ENCODE measurements around the gene PPP1R3D. TPM values are rescaled to one million over a fixed set of nuclear protein-coding genes. Genes with fewer than 3 reads are reported as not detected.

The PPP1R3D gene
- total and polyA plus RNA-seq, 2 of the 13 experiments (the other 11 are each of a cell fraction or from before 2014, with no cell fraction given), result 1.2 to 3.7 TPM

- TF ChIP-seq ZNF746 (CRISPR knock-in tag; IDR thresholded peaks at IDR 0.05) (no peak), CEBPG (CRISPR knock-in tag; IDR thresholded peaks at IDR 0.05) (peak; percentile 48; the same call in 1 of the 2 replicates), ZNF362 (CRISPR knock-in tag; IDR thresholded peaks at IDR 0.05; ENCODE audit: borderline replicate concordance) (no peak), ZZZ3 (CRISPR knock-in tag; IDR thresholded peaks at IDR 0.05; ENCODE audit: borderline replicate concordance) (no peak), CREM (IDR thresholded peaks at IDR 0.05) (no peak), CREM (CRISPR knock-in tag; IDR thresholded peaks at IDR 0.05) (no peak), PCBP1 (IDR thresholded peaks at IDR 0.05; ENCODE audit: borderline replicate concordance, low read depth, low read length) (no peak), AGO2 (optimal IDR thresholded peaks at IDR 0.05; ENCODE audit: low read depth, low read length) (peak; percentile 75), ZSCAN22 (CRISPR knock-in tag; IDR thresholded peaks at IDR 0.05) (no peak), CENPX (CRISPR knock-in tag; IDR thresholded peaks at IDR 0.05) (no peak), HDAC2 (CRISPR knock-in tag; IDR thresholded peaks at IDR 0.05) (0 out of 2 replicates have a peak, but pooled peaks have one; percentile 15), HCFC1 (IDR thresholded peaks at IDR 0.05; ENCODE audit: low read depth, low read length) (no peak), GTF2F1 (IDR thresholded peaks at IDR 0.05; ENCODE audit: low read length) (no peak), JDP2 (CRISPR knock-in tag; IDR thresholded peaks at IDR 0.05; ENCODE audit: borderline replicate concordance) (no peak), POLR2AphosphoS2 (IDR thresholded peaks at IDR 0.05; ENCODE audit: low read depth, low read length) (no peak), ZNF598 (CRISPR knock-in tag; IDR thresholded peaks at IDR 0.05; ENCODE audit: borderline replicate concordance) (no peak), ZKSCAN8 (CRISPR knock-in tag; IDR thresholded peaks at IDR 0.05; ENCODE audit: borderline replicate concordance) (no peak), IKZF4 (CRISPR knock-in tag; IDR thresholded peaks at IDR 0.05; ENCODE audit: borderline replicate concordance, low read depth, not compliant biosample characterization) (no peak), ZBTB21 (CRISPR knock-in tag; IDR thresholded peaks at IDR 0.05) (no peak), SOX13 (IDR thresholded peaks at IDR 0.05) (no peak), SOX13 (CRISPR knock-in tag; conservative IDR thresholded peaks at IDR 0.05 in 1 of 2, IDR thresholded peaks at IDR 0.05 in 1 of 2) (no peak), NFYC (CRISPR knock-in tag; IDR thresholded peaks at IDR 0.05) (no peak), SP2 (CRISPR knock-in tag; IDR thresholded peaks at IDR 0.05) (0 out of 2 replicates have a peak, but pooled peaks have one; percentile 13)
- TF ChIP-seq, protein P1, sequence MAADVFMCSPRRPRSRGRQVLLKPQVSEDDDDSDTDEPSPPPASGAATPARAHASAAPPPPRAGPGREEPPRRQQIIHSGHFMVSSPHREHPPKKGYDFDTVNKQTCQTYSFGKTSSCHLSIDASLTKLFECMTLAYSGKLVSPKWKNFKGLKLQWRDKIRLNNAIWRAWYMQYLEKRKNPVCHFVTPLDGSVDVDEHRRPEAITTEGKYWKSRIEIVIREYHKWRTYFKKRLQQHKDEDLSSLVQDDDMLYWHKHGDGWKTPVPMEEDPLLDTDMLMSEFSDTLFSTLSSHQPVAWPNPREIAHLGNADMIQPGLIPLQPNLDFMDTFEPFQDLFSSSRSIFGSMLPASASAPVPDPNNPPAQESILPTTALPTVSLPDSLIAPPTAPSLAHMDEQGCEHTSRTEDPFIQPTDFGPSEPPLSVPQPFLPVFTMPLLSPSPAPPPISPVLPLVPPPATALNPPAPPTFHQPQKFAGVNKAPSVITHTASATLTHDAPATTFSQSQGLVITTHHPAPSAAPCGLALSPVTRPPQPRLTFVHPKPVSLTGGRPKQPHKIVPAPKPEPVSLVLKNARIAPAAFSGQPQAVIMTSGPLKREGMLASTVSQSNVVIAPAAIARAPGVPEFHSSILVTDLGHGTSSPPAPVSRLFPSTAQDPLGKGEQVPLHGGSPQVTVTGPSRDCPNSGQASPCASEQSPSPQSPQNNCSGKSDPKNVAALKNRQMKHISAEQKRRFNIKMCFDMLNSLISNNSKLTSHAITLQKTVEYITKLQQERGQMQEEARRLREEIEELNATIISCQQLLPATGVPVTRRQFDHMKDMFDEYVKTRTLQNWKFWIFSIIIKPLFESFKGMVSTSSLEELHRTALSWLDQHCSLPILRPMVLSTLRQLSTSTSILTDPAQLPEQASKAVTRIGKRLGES (CRISPR knock-in tag; IDR thresholded peaks at IDR 0.05; ENCODE audit: borderline replicate concordance), result no peak
- TF ChIP-seq, protein P2, sequence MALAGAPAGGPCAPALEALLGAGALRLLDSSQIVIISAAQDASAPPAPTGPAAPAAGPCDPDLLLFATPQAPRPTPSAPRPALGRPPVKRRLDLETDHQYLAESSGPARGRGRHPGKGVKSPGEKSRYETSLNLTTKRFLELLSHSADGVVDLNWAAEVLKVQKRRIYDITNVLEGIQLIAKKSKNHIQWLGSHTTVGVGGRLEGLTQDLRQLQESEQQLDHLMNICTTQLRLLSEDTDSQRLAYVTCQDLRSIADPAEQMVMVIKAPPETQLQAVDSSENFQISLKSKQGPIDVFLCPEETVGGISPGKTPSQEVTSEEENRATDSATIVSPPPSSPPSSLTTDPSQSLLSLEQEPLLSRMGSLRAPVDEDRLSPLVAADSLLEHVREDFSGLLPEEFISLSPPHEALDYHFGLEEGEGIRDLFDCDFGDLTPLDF (CRISPR knock-in tag; IDR thresholded peaks at IDR 0.05), result no peak
- TF ChIP-seq, protein P3, sequence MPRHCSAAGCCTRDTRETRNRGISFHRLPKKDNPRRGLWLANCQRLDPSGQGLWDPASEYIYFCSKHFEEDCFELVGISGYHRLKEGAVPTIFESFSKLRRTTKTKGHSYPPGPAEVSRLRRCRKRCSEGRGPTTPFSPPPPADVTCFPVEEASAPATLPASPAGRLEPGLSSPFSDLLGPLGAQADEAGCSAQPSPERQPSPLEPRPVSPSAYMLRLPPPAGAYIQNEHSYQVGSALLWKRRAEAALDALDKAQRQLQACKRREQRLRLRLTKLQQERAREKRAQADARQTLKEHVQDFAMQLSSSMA (CRISPR knock-in tag; IDR thresholded peaks at IDR 0.05), result no peak
Measured at GRCh38 chr20:59939052-59939878, 840 bp downstream of the PPP1R3D start (continued).

All from HepG2 (cell line).